LNCAP (cell line): Measurements from ENCODE around the gene COL13A1.

ENCODE experiments used
- CTCF ChIP-seq: fragments of 450-650 bp; IDR thresholded peaks from 2 replicates; pipeline ENCODE4 v1.5.1; 2017; ENCODE audit warnings: mild to moderate bottlenecking

Gene COL13A1

GRCh38 chr10:69913606-69914382 lies 112.1 kb downstream of the COL13A1 start:
- no peak for TF ChIP-seq CTCF

DNA sequence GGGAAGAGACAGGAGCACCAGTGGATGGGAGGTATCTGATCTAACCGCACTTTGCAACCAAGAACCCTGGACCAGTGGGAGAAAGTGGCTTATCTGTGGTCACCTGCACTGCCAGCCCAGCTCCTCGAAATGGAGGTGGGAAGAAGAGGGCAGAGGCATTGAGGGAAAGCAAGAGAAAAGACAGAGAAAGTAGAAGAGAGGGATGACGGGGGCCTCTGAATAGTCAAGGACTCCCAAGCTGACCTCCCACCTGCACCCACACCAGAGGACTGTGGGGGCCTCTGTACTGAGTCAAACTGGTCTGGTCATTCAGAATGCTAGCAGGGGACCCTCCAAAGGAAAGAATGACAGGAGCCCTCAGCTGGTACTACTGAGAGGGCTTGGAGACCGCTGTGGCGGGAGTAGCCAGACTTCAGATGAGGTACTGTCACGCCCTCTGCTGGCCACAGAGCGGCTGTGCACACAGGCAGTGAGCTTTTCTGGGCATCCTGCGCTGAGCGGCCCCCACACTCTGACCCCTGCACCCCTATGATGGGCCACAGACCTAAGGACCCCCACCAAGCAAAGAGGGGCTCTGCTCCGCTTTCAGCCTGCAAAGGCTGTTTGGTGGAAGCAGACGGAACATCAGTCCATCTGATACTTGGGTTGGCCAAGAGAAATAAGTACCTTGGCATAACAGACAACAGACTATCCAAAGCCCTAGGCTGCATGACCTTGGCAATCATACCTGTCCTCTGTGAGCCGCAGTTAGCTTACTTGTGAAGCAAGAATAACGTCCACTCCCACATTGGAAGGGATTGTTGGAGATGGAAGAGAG lies 112.9 kb downstream of the COL13A1 start:
- TF ChIP-seq CTCF: peak; percentile 98

- no peak for TF ChIP-seq CTCF
These were observed 113.5 kb downstream of the COL13A1 start for GRCh38 chr10:69915215-69915560.

DNA sequence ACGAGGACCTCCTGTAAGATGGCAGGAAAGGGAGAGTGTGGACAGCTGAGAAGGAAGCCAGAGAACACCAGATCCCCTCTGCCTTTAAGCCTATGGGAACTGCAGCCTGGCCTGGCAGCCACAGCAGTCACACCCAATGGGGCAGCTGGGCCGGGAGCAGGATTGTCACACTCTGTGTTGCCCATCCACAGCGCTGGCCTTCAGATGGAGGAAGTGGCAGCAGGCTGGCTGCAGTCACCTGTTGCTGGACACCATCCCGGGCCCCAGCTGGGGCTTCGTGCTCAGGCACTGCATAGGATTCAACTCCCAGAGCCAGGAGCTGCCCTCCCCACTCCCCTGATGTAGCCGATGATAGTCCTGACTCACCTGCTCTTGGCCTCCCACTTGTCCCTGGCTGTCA lies 114.4 kb downstream of the COL13A1 start:
- TF ChIP-seq CTCF: no peak

- TF ChIP-seq CTCF: no peak
These were observed 116.3 kb downstream of the COL13A1 start for GRCh38 chr10:69918036-69918435.

- TF ChIP-seq CTCF: no peak
These were observed 117.5 kb downstream of the COL13A1 start for GRCh38 chr10:69919250-69919649.

GRCh38 chr10:69925111-69925510 lies 123.4 kb downstream of the COL13A1 start:
- TF ChIP-seq CTCF: no peak
